ENCODE data around the gene AGRN.
"Not testable (repeated sequence)": the region's sequence is repeated elsewhere in the genome, so short reads cannot be mapped to it uniquely, and the experiment has no call there.

The AGRN gene

DNA sequence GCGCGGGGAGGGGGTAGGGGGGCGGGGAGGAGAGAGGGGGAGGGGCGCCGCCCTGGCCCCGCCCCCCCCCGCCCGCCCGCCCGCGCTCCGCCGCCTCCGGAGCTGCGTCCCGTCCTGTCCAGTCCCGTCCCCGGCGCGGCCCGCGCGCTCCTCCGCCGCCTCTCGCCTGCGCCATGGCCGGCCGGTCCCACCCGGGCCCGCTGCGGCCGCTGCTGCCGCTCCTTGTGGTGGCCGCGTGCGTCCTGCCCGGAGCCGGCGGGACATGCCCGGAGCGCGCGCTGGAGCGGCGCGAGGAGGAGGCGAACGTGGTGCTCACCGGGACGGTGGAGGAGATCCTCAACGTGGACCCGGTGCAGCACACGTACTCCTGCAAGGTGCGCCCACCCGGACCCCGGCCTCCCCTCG is at the start of gene AGRN:
AGRN (plus strand) TSS at position 121 of the 405 bp plus-strand sequence; CDS start at position 174, 53 bp downstream.
- no peak for DNase-seq

DNA sequence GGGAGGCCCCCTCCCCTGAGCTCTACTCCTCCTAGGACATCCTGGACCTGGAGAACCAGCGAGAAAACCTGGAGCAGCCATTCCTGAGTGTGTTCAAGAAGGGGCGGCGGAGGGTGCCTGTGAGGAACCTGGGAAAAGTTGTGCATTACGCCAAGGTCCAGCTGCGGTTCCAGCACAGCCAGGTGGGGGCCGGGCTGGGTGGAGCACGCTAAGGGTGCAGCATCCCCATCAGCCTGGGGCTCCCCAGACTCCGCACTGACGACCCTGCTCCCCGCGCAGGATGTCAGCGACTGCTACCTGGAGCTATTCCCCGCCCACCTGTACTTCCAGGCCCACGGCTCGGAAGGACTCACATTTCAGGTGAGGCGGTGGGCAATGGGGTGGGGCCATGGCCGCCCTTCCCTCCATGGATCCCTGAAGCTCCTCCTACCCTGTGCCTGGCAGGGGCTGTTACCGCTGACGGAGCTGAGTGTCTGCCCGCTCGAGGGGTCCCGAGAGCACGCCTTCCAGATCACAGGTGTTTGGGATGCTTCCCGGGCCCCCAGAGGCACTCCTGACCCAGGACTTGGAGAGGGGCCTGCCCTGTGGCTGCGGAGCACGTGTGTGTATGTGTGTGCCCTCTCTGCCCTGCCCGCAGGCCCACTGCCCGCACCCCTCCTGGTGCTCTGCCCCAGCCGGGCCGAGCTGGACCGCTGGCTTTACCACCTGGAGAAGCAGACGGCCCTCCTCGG is 49.5 kb upstream of the AGRN start:
- DNase-seq = no peak

DNA sequence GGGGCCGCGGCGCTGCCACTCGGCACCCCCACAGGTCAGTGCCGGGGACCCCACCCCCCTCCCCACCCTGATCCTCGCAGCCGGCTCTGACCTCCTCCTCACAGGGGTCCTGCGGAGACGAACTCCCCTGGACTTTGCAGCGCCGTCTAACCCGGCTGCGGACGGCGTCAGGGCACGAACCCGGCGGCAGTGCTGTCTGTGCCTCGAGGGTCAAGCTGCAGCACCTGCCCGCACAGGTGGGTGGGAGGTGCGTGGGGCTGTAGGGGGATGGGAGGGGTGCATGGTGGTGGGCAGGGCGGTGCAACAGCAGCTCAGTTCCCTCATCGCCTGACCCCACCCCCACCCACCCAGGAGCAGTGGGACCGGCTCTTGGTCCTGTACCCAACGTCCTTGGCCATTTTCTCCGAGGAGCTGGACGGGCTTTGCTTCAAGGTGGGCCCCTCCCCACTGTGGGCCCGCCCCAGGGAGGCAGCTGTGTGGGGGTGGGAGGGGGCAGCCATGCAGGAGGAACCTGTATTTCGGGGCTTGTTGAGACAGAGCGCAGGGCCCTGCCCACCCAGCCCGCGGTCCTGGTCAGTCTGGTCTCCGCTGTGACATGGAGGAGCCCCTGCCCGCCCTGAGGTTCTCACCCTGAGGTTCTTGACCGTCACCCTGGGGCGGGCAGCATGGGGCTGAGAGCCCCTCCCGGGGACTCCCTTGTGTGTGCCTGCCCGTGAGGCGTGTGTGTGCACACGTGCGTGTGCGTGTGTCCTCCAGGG is 48.8 kb upstream of the AGRN start:
- DNase-seq = no peak

DNA sequence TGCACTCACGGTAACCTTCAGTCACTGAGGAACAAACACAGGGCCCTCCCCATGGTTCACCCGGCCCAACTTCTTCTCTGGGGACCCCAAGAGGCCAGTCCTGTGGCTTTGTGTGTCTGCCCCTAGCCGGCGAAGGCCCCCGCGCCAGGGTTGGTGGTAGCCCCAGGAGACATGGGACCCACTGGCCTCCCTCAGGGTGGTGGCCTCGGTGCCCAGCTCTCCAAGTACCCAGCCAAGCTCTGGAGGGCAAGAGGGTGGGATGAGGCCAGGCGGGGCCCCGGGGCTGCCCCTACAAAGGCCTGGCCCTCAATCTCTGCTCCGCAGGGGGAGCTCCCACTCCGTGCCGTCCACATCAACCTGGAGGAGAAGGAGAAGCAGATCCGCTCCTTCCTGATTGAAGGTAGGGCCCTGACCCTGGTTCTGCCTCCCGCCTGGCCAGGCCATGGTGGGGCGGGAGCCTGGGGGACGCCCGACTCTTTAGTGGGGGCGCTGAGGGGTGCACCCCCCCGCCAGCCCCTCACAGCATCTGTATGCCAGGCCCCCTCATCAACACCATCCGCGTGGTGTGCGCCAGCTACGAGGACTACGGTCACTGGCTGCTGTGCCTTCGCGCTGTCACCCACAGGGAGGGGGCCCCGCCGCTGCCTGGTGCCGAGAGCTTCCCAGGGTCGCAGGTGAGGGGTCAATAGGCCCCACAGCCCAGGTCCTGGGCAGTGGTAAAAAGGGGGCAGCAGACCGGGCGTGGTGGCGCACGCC is 48.0 kb upstream of the AGRN start:
- no peak for DNase-seq

DNA sequence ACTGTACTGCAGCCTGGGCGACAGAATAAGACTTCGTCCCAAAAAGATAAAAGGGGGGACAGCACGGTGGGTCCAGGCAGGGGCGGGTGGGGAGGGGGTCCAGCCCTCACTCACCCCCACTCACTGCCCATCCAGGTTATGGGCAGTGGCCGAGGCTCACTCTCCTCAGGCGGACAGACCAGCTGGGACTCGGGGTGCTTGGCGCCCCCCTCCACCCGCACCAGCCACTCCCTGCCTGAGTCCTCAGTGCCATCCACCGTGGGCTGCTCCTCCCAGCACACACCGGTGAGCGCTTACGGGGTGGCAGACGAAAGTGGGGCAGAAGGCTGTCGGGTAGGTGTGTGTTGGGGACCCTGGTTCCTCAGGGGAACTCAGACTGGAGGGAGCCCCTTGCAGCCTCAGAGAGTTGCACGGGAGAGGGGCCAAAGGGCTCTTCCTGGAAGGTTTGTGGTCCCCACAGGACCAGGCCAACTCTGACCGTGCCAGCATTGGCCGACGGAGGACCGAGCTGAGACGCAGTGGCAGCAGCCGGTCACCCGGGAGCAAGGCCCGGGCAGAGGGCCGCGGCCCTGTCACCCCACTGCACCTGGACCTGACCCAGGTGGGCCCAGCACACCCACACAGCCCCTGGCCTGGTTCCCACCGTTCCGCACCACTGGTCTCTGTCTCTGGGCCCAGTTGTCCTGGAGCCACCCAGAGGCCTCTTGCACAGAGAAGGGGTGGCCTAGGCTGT is 47.0 kb upstream of the AGRN start:
- no peak for DNase-seq

DNA sequence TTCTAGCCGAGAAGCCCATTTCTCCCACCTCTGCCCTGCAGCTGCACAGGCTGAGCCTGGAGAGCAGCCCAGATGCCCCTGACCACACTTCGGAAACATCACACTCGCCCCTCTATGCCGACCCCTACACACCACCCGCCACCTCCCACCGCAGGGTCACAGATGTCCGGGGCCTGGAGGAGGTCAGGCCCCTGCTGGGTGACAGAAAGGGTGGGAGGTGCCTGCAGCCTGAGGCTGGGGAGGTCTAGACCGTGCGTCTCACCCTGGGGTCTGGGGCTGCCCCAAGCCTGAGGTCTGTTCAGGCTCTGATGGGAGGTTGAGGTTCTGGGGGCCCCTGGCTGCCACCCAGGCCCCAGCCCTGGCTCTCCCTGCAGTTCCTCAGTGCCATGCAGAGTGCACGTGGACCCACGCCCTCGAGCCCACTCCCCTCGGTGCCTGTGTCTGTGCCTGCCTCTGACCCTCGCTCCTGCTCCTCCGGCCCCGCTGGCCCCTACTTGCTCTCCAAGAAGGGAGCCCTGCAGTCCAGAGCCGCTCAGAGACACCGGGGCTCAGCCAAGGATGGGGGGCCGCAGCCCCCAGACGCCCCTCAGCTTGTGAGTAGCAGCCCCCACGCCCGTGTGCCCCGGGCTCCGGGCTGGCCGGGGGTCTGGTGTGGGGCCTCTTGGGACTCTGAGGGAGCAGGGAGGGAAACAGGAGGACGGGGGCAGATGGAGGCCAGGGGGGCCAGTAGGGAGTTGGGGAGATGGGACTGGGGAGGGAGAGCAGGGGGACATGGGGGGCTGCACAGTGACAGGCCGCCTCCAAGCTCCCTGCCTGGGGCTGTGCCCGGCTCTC is 46.2 kb upstream of the AGRN start:
- DNase-seq = no peak

DNA sequence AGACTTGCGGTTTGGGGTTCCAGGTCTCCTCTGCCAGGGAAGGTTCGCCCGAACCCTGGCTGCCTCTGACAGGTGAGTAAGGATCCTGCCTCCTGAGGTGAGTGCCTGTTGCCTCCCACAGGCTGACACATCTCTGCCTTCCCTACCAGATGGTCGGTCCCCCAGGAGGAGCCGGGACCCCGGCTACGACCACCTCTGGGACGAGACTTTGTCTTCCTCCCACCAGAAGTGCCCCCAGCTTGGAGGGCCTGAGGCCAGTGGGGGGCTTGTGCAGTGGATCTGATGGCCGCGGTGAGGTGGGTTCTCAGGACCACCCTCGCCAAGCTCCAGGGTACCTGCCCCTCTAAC is 45.7 kb upstream of the AGRN start:
- DNase-seq = no peak

DNA sequence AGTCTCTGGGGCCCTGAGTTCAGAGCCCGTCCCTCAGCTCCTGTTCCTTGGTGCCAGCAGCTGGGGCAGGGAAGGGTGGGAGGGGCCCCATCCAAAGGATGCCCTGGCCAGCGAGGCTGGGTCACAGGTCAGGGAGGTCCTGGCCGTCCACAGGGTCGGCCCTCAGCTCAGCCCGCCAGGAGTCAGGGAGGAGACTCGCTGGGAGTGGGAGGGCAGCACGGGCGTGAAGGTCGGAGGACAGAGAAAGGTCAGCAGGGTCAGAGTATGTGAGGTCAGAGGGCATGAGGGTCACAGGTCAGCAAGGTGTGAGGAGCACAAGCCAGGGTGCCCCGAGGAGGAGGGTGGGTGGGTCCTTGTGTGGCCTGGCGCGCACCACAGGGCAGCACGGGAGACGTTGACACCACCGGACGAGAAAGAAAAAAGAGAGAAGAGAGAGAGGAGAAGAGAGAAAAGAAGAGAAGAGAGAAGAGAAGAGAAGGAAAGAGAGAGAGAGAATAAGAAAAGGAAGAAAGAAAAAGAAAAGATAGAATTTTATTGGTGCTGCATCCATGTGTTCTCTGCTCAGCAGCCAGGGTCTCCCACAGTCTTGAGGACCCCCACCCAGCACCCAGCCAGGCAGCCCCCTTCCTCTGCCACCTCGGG is 45.1 kb upstream of the AGRN start:
- no peak for DNase-seq

DNA sequence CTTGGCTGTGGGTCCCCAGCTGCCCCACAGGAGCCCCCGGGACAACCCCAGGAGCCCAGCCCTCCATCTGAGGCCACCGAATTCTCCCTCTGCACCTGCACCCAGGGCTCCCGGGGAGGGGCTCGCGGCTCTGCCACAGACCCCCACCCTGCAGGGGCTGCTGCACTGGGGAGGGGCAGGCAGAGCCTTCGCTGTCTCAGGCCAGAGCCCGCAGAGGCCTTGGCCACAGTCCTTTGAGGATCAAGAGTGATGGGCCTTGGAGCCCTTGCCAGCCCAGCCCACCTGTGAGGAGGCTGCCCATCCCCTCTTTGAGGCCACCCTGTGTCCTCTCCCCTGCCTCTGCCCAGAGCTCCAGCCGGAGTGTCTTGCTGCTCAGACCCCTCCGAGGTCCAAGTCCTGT is 44.6 kb upstream of the AGRN start:
- DNase-seq = no peak

DNA sequence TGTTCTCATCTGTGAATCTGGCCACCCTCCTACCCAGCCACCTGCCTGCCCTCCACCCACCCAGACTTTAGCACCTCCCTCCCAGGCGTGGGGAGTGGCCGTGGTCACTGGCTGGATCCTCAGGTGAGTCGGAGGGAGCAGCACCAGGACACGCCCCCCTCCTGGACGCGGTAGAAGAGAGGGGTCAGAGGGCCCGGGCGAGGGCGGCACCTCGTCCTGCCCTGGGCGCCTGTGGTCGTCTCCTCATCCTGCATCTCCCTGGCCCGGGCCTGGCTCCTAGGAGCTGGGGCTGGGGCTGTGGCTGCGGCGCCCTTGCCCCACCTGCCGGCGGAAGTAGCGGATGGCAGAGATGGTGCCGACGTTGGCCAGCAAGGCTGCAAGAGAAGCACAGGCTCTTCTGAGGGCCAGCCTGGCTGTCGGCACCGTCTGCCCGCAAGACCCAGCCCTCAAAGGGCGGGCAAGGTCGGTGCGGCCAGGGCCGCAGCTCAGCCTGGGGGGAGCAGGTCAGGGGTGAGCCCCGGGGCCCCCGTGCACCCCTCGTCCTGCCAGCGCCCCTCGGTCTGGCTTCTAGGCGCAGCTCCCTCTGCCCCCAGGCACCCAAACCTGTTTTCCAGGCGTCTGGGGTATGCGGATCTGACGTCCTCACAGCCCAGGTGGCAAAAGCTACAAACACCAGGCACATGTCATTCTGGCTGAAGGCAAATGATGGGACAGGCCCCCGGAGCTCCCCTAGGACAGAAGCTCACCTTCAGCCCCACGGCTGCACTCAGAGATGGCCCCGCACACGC is 43.8 kb upstream of the AGRN start:
- no peak for DNase-seq

DNA sequence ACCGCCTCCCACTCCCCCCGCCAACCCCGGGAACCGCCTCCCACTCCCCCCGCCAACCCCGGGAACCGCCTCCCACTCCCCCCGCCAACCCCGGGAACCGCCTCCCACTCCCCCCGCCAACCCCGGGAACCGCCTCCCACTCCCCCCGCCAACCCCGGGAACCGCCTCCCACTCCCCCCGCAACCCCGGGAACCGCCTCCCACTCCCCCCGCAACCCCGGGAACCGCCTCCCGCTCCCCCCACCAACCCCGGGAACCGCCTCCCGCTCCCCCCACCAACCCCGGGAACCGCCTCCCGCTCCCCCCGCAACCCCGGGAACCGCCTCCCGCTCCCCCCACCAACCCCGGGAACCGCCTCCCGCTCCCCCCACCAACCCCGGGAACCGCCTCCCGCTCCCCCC is 43.1 kb upstream of the AGRN start:
- DNase-seq = not testable (repeated sequence)

DNA sequence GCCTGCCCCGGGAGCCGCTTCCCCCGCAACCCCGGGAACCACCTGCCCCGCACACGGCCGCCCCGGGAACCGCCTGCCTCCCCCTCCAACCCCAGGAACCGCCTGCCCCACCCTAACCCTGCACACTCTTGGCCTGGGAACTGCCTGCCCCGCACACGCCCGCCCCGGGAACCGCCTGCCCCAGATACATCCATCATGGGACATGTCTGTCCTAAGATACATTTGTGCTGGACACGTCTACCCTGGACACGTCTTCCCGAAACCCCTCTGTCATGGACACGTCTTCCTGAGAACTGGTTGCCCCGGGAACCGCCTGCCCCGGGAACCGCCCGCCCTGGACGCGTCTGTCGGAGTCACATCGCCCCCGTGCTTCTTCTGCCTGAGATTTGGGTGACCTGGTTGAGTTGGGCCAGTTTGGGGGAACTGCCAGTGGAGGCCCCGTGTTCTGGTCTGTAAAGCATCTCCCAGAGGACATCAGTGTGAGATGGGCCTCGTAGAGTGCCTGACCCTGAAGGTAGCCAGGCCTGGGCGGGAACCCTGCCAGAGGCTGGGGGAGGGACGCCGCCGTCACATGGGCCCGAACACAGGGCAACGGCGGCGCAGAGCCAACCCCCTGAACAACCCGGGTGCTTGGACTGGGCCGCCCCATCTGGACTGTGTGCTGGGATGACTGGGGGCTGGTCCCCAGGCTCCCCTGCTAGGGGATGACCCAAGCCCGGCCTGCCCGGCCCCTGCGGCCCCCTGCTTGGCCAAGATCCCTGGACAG is 41.7 kb upstream of the AGRN start:
- no peak for DNase-seq

DNA sequence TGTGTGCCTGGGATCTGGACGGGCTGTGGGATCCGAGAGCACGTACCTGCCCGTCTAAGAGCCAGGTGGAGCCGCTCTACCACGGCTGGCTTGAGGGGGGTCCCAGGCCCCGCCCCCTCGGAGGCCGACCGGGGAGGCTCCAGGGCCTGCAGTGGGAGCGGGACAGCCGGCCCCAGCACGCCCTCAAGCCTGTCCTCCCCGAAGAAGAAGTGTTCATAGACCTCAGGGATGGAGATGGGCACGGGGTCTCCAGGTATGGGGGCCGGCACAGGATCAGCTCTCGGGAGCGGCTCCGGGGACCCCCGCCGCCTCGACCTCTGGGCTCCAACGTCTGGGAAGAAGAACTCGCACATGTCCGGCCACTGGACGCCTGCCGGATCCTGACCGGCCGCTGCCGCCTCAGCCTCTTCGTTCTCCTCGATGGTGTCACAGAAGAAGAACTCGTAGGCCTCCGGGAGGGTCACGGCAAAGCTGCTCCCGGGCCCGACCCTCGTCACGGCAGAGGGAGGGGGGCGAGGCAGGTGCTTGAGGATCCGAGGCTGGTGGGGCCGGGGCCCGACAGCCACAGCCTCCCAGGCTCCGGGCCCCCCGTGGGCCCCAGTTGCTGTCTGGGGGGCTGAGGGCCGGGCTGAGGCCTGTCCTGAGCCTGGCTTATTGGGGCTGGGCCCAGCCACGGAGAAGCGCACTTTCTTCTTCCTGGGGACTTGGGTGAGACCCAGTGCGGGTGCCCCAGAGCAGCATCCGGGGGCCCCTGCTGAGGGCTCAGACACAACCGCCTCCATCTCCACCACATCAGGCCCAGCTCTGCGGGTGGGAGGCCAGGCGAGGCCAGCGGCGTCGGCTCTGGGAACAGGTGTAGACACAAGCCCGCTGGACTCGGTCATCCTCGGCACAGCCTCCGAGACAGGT is 40.8 kb upstream of the AGRN start:
- no peak for DNase-seq

DNA sequence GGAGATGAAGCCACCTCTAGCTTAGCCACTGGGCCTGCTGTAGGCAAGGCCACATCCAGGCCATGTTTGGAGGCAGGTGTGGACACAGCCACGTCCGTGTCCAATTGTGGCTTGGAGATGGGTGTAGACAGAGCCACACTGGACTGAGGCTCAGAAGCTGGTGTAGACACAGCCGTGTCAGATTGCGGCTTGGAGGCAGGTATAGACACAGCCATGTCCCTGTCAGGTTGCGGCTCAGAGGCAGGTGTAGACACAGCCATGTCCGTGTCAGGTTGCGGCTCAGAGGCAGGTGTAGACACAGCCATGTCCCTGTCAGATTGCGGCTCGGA is 40.2 kb upstream of the AGRN start:
- no peak for DNase-seq

DNA sequence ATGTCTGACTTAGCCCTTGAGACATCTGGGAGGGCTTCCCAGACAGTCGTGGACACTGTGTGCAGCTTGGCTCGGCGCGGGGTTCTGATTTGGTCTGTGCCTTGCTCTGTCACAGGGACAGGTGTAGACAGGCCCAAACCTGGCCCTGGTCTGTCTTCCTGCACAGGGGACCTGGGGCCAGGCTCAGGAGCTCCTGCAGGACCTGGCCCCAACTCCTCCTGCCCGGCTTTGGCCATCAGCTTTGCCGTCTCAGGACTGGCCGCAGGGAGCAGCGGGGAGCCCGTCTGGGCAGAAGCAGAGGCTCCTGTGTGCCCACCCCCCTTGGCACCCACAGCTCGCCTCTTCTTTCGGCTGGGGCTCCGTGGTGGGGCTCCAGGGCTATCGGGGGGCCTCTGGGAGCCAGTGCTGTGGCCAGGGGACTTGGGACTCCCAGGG is 39.8 kb upstream of the AGRN start:
- no peak for DNase-seq

DNA sequence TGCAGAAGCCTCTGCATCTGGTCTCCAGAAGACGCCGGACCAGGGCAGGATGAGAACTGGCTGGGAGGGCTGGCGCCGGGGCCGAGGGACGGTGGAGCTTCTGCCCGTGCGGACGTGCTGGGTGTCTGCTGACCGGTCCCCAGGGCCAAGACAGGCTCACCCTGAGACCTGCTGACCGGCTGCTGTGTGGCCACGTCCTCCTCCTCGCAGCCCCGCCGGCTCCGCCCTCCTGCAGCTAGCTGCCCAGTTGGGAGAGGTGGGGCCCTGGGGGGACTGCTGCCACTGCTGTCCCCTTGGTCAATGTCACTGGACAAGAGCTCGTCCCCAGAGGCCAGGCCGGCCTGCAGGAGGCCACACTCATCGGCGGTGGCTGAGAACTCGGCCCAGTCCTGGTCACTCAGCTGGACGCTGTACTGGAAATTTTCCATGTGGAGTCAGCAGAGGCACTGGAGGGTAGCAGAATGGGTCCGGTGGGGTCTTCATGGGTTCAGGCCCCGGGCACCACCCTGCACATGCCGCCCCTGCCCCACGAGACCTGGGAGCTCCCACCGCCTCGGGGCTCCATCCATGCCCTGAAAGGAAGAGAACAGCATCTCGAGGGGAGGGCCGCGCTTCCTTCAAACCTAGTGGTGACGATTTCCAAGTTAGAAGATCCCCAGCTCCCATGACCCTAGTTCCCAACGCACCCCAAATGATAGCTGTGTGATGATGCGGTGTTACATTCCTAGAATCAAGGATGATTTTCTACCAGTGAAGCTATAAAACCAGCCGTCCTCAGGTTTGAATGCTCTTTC is 39.1 kb upstream of the AGRN start:
- DNase-seq = no peak

DNA sequence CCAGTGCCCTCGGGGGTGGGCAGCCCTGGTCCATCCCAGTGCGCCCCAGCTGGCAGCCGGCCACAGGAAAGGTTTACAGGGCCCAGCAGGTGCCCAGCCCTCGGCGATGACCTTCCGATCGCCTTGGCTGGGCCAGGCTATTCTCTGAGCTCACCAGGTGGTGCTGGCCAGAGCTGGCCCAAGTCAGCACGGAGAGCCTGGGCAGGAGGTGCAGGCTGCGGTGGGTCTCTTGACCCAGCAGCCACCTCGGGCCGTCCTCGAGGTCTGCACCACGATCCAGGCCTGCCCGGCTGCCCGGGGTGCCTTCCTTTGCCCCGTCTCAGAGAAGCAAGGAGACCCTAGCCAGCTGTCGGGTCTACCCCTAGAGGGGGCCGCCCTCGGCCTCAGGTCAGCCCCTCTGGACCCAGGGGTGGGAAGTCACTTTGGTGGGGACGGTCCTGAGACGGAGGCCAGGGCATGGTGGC is 38.4 kb upstream of the AGRN start:
- no peak for DNase-seq

DNA sequence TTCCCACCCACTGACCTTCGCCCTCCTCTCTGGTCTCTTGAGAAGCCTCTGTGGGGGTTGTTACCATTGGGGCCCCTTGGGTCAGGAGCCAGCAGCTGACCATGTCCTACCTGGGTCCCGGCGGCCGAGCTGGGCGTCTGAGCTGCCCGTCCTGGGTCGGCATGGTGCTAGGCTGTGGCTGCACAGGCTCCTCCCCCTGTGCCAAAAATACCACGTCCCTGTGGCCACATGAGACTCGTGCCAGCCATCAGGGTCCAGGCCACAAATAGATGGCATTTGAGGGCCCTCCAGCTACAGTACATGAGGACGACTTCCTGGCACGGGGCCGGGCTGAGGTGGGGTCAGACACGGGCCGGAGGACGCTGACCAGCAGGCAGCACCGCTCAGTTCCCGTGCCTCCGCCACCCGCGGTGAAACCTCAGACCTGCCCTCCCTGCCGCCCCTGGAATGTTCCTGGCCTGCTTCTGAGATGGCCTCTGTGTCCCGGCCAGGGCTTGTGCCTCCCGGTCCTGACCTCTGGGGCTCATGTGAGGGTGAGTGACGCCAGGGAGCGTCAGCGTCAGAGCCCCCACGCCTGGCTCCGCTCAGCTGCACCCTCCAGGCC is 37.9 kb upstream of the AGRN start, which contains the start of gene PERM1:
PERM1 (minus strand) TSS at position 139 of the 604 bp plus-strand sequence. CDS start 1,064 bp downstream, outside the sequence.
- no peak for DNase-seq
